Stimulated activated CD4-positive, alpha-beta T cell treated with anti-CD3 and anti-CD28 coated beads, Interleukin-15, amount 100 ng/mL, for 1 hour (primary cell): ENCODE results near the gene MINDY2.
"Not testable (repeated sequence)": the region's sequence is repeated elsewhere in the genome, so short reads cannot be mapped to it uniquely, and the experiment has no call there.

Source experiments
- DNase-seq, 2 donors: peaks; one replicate each; pipeline ENCODE4 v3.0.0-alpha.2; 2020; ENCODE audit warnings: low read depth in 1 of 2, low spot score in 1 of 2

Gene MINDY2

DNA sequence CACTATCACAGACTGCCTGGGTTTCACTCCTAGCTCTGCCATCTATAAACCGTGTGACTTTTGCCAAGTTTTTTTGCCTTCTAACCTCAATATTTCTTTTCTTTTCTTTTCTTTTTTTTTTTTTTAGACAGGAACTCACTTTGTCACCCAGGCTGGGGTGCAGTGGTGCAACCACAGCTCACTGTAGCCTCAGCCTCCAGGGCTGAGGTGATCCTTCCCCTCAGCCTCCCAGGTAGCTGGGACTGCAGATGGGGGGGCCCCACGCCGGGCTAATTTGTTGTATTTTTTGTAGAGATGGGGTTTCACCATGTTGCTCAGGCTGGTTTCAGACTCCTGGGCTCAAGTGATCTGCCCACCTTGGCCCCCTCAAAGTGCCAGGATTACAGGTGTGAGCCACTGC lies 18.4 kb upstream of the MINDY2 start:
- no peak for DNase-seq

DNA sequence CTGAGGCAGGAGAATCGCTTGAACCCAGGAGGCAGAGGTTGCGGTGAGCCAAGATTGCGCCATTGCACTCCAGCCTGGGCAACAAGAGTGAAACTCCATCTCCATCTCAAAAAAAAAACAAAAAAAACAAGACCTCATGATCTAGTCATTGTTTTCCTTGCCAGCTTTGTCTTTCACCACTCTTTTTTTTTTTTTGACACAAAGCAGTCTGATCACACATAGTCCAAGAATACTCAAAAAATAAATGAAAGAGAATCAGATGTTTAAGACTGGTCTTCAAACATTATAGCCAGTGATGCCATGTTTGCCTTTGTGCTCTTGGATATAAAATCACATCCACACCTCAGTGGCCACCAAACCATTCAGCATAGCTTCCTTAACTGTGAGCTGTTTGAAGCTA lies 15.8 kb upstream of the MINDY2 start:
- DNase-seq = no peak

DNA sequence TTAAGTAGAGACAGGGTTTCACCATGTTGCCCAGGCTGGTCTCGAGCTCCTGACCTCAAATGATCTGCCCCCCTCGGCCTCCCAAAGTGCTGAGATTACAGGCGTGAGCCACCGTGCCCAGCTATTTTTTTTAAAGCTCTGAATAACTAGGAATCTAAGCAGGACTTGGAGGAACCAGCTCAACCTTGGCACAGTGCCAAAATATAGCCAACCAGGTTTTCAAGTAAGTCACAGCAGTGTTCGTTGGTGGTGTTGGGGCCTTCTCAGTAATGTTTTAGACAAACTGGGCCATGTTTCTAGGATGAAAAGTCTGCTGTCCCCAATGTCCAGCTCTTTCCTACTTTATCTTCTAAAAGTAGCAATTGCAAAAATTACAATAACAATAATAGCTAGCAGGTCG lies 15.1 kb upstream of the MINDY2 start:
- DNase-seq = no peak

DNA sequence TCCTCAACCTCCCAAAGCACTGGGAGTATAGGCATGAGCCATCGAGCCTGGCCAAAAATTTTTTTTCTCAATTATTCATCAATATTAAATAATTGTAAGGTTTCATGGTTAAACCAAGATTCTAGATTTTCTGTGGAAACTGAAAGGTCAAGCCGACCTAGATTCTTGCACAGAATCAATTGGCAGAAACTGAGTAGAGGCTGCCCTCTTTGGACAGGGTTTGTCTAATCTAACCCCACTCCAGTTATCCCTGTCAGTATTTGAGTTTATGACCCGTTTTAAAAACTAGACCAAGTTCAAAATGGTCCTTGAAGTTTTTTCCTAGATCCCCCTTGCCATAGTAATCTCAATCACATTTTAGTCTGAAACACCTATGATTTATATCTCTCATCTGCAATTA lies 13.0 kb upstream of the MINDY2 start:
- no peak for DNase-seq

DNA sequence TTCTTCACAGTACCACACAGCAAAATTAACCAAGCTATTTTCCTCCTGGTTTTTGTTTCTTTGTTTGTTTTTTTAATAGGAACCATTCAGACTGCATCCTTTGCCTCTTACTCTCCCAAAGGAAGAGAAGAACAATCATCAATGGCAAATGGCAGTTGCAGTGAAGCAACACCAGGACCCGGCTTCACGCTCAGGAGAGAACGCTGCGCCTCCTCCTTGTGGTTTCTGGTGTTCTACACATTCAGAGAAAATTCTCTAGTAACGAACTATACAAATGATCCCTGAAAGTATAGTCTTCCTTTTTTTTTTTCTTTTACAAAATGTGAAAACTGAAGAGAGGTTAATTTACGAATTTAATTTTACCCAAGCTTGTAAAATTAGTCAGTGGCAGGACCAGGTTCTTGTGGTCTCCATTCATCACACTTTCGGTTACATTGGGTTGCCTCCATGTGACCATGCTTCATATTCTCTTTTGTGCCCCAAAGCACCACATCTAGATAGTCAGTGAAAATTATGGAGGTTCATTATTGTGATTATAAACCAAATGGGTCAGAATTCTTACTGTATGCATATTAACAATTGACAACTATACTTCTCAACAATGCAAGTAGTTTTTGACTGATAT lies 10.6 kb upstream of the MINDY2 start:
- no peak for DNase-seq

DNA sequence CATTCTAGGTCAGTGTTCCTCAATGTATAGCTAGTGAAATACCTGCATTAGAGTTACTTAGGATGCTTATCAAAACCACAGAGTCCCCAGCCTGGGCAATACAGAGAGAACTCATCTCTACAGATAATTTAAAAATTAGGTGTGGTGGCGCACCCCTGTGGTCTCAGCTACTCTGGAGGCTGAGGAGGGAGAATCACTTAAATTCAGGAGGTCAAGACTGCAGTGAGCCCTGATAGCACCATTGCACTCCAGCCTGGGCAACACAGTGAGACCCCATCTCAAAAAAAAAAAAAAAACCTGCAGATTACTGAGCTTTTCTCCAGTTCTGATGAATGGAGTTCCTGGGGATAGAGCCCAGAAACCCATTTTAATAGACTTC lies 10.1 kb upstream of the MINDY2 start:
- DNase-seq = no peak

DNA sequence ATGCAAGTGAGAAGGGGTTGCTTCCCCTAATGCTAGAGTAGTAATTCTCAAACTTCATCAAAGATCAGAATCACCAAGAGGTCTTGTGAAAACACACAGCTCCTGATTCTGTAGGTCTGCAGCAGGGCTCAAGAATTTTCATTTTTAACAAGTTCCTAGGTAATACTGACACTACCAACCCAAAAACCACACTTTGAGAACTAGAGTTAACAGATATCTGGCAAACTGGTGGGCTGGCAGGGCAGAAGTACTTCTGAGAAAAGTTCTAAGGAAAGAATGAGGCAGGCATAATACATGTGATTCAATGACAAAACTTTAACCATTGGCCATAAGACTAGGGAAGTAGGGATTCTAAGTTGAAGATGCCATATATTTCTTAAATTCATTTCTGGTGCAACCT lies 8.8 kb upstream of the MINDY2 start:
- DNase-seq = no peak

DNA sequence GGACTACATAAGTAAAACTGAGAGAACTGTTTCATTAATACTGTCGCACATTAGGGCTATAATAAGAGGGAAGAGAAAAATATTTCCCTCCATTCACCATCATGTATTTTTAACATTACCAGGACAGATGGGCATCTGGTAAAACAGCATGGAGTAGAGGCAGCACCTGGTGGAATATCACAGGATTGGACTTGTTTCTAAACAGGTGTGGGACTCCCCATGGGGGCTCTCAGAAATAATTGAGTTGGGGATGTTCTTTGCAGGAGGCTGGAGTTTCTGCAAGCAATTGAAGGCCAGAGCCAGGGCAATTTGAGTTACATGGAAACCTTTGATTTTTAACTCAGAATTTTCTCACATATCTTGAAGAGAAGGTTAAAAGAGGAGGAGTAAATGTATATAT lies 8.4 kb upstream of the MINDY2 start:
- no peak for DNase-seq

DNA sequence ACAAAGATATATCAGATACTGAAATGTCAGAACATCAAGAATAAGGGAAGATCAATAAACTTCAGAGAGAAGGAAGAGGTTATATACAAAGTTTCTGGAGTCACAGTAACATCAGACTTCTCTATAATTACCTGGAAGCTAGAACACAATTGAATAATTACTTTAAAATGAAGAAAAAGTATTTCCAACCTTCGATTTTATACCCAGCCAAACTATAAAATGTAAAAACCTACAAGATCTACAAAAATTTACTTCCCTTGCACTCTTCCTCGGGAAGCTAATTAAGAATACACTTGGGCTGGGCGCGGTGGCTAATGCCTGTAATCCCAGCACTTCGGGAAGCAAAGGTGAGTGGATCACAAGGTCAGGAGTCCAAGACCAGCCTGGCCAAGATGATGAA lies 6.6 kb upstream of the MINDY2 start:
- DNase-seq = no peak

DNA sequence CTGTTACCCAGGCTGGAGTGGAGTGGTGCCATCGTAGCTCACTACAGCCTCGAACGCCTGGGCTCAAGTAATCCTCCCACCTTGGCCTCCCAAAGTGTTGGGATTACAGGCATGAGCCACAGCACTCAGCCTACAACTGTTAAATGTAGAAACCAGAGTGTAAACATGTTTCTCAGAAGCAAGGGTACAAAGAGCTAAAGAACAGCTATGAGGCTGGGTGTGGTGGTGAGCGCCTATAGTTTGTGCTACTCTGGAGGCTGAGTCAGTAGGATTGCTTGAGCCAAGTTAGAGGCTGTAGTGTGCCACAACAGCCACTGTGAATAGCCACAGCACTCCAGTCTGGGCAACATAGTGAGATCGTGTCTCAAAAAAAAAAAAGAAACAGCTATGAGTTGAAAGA lies 4.8 kb upstream of the MINDY2 start:
- DNase-seq = no peak

DNA sequence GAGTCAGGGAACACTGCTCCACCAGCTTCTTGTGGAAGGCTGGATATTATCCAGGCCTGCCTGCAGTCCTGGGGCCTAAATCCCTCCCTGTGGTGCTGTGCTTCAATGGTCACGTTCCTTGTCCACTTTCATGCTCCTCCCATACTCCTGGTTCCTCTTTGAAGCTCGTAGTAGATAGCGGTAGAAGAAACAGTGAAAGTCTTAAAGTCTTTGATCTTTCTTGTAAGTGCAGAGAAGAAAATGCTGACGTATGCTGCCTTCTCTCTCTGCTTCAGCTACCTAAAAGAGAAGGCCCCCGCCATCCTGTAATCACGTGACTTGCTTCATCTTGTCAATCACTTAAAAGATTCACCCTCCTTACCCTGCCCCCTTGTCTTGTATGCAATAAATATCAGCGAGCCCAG lies 2.5 kb upstream of the MINDY2 start:
- DNase-seq = not testable (repeated sequence)

DNA sequence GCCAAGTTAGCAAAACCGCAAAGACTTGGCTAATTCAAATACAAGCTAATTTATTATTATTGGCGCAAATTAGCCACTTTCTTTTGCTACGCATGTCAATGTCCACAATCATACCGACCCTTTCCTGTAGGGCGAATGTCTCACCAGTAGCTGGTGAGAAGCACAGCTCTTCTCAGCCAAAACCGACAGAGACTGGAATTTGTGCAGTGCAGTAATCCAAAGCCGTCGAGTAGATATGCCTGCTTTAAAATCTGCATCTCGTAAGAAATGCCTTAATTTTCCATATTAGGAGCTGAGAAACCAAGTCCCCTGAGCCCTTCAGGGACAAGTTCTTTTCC lies 614 bp upstream of the MINDY2 start:
- no peak for DNase-seq

DNA sequence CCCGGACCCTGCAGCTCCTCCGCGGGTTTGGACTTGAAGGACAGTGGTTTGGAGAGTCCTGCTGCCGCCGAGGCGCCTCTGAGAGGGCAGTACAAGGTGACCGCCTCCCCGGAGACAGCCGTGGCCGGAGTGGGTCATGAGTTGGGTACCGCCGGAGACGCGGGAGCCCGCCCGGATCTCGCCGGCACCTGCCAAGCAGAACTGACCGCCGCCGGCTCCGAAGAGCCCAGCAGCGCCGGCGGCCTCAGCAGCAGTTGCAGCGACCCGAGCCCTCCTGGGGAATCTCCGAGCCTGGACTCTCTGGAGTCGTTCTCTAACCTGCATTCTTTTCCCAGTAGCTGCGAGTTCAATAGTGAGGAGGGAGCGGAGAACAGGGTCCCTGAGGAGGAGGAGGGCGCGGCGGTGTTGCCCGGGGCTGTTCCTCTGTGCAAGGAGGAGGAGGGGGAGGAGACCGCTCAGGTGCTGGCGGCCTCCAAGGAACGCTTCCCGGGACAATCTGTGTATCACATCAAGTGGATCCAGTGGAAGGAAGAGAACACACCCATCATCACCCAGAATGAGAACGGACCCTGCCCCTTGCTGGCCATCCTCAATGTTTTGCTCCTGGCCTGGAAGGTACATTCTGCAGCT lies 634 bp downstream of the MINDY2 start:
- DNase-seq = peak in 1 of 2 donors; percentile 5

DNA sequence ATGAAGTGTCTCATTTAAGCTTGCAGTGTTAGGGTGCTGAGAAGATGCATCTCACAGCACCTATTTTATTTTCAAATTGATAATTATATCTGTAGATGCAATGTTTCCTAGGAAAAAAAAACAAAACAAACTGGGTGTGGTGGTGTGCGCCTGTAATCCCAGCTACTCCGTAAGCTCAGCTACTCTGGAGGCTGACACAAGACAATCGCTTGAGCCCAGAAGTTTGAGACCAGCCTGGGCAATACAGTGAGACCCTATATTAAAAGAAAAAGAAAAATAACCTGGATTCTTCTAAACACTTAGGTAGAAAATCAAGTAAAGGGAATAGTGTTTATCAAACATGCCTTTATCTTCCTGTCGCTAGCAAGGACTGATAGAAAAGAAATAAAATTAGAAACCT lies 1.9 kb downstream of the MINDY2 start:
- no peak for DNase-seq

DNA sequence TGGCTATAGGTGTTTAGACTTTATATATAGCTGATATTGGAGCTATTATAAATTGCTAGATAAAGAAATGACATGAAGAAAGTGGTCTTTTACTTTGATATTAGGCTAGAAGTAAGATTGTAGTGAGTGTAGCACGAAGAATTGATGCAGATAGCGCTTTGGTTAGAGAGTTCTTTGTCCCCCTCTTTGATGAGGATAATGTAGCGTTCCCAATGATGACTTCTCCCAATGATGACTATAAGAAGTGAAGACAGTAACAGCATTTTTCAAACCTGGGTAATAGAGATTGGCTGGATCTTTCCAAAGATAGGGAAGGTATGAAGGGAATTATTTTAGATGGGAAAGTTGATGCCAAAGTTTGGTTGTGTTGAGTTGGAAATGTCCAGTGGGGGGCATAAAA lies 4.3 kb downstream of the MINDY2 start:
- no peak for DNase-seq

DNA sequence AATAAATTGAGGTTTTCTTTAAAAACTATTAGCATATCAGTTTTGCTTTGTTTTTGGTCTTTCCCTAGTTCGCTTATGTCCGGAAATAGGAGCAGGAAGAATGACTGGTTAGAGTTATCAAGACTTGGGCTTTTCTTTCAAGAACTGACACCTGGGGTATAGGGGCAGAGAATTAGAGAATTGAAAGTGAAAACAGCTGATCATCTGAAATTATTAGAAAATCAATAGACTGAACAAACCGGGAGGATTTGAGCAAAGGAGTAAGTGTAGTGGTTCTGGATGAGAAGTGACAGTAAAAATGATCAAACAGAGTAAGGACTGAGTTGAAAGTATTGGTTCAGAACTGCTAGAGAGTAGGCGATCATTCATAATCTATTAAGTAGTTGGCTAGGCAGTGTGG lies 6.0 kb downstream of the MINDY2 start:
- DNase-seq = no peak

DNA sequence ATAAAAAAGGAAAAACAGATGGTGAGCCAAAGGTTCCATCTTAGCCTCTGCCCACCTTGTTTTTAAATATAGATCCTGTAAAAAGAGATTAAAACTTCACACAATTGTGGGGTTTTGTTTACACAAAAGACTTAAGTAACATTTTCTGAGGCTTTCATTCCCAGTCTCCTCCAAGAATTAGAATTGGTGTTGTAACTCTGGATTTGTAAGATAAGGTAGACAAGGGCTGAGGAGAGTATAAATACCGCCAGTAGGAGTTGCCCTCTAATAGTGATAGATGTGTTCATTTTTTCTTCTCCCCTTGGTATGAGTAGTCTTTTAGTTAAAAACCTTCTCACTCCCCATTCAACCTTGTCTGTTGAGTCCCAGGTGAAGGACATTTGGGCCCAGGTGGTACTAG lies 8.5 kb downstream of the MINDY2 start:
- no peak for DNase-seq

DNA sequence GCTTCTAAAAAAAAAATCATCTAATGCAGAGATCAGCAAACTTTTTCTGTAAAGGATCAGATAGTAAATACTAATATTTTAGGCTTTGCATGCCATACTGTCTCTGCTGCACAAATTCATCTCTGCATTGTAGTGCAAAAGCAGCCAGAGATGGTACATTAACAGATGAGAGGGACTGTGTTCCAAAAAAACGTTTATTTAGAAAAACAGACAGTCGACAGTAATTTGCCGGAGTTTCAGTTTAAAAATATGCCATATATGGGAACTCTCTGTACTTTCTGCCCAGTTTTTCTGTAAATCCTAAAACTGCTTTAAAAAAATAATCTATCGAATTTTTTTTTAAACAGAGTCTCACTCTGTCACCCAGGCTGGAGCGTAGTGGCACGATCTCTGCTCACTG lies 14.3 kb downstream of the MINDY2 start:
- no peak for DNase-seq

DNA sequence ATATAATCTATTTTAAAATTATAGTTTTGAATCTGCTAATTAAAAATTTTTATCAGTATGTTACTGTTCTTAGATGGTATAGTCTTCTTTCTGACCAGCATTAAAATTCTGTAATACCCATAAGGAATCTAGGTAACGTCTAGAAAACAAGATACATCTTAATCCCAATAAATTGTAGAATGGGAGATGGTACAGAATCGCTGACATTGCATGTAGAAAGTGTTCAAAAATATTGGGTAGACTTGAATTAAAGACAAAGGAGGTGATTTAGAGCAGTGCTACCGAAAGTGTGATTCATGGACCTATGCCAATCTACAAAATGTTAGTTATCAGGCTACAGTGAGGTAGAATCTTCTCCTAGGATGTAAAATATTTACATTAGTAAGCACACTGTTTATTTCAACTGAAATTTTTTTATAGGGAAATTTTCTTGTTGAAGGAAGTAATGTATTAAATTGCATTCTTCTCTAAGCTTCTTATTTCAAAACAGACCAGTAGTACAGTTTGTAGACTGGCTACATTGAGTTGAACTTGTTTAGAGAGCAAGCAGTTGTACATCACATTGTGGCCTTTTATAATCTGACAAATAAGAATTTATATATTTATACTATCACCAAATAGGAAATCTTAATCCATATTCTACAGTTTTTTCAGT lies 17.1 kb downstream of the MINDY2 start:
- no peak for DNase-seq

DNA sequence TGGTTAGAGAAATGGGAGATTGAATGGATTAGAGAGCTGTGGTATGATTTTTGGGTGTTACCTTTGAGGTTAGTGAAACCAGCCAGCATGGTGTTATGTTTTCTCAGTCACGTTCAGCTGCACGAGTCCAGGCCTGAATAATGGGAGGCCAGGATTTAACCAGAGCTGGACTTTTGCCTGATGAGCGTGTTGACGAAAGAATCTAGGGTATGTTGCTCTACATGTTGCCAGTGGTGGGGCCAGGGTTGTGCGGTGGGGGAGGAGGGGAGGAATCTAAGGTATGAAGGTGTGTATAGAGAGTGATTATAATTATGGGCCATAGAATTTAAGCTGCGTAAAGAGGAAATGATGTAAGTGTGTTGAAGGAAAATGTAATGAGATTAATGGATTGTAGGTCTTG lies 22.8 kb downstream of the MINDY2 start:
- no peak for DNase-seq

DNA sequence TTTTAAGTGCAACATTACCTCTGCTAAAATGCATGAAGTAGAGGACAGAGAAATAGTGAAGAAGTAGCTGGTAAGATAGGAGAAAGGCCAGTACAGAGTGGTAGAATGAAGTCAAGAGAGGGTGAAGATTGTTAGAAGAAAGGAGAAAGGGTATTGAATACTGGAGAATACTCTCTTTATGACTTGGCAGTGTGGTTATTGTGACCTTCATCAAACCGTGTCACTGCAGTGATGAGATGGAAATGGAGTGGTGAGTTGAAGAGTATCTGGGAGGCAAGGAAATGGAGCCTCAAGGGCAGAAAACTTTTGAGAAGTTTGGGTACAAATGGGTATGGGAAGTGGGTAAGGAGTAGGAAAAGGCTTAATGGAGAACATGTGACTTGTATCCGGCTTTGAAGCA lies 24.7 kb downstream of the MINDY2 start:
- DNase-seq = no peak

DNA sequence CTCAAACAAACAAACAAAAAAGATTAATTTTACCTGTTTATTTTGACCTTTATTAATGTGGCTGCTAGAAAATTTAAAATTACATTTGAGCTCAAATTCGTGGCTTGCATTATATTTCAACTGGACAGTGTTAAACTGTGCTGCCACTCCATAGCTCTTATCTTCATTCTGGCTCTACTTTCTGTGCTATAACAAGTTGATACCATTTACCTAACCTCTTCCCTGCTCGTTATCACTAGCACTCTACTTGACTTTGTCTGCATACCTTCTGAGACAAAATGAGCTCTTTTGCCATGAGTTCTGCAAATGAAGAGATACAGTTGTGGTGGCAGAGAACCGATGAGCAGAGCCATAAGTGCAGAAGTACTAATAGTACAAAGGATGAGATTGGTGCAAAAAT lies 26.4 kb downstream of the MINDY2 start:
- DNase-seq = no peak

DNA sequence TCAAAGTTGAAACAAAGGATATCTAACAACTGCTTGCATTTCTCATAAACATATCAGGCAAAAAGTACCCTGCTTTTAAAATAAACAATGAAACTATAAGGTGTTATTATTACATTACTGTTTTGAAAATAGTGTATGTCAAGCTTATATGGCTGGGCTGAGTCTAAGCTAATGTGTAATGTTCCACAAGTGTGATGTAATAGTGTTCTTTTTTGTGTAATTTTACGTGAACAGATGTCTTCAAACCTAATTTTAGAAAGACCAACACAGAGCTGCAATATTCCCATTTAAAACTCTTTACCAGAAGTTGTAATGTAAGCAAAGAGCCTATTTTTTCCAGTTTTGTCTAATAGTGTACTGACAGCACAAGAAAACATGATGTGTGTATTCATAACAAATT lies 34.0 kb downstream of the MINDY2 start:
- DNase-seq = no peak
